GM13976 (cell line): ENCODE results near the gene VSIG8.

Source experiments
- DNase-seq: peaks from one replicate; pipeline ENCODE4 v3.0.0; 2012; ENCODE audit warnings: low spot score
- CTCF ChIP-seq: IDR thresholded peaks from 2 replicates; pipeline ENCODE4 v1.5.1; 2012; ENCODE audit warnings: borderline replicate concordance, mild to moderate bottlenecking; ENCODE audit not compliant: insufficient read depth; ENCODE audit errors: extremely low read depth, missing control alignments, control extremely low read depth
- in situ Hi-C: fragments of 300-500 bp; cut with MboI; formaldehyde crosslinking; loops from one replicate; pipeline ENCODE4 v1.12.0; 2022; ENCODE audit warnings: low sequenced_read_pairs, mixed read lengths, inconsistent platforms; ENCODE audit not compliant: unreplicated experiment

VSIG8 gene

DNA sequence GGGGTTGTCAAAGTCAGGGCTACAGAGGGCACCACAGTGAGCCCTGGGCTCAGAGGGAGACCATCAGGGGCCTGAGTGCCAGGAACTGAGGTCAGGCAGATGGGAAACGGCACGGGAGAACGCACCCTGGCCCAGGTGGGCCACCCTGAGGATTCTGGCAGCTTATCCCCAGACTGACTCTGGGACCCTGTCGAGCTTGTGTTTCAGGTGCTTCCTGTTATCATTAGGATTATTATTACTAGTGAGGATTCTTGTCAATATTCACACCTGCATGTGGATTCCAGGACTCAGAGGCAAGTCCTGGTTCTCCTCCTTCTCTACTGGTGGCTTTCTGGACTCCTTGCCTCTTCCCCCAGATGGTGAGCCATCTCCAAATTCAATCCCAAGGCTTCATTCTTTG, 15.2 kb downstream of the VSIG8 start:
- no peak for TF ChIP-seq CTCF
- in situ Hi-C loops, result no loop called here
- DNase-seq, result no peak

GRCh38 chr1:159845751-159846629, 16.5 kb downstream of the VSIG8 start:
- no peak for DNase-seq
- in situ Hi-C loops, result no loop called here
- TF ChIP-seq CTCF, result no peak

DNA sequence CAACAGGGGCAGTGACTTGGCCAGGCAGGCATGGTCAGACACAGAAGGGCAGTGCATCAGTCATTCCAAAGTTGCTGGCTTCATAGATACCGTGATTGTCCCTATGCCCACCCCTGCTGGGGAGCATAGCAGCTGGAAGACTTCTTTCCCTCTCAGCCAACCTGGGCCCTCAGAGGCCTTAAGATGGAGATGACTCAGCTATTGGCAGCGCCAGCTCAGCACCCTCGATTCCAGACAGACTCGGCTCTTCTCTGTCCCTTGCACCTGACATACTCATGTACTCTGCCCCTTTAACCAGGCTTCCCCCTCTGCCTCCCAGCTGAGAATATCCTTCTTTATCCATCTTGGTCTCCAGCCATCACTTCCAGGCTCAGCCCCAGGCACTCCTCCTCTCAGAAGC, 19.0 kb downstream of the VSIG8 start:
- no peak for TF ChIP-seq CTCF
- in situ Hi-C loops, result no loop called here
- DNase-seq, result no peak

- DNase-seq, result no peak
- in situ Hi-C loops, result no loop called here
- TF ChIP-seq CTCF, result no peak
Measured at GRCh38 chr1:159841749-159842148, 20.7 kb downstream of the VSIG8 start.

DNA sequence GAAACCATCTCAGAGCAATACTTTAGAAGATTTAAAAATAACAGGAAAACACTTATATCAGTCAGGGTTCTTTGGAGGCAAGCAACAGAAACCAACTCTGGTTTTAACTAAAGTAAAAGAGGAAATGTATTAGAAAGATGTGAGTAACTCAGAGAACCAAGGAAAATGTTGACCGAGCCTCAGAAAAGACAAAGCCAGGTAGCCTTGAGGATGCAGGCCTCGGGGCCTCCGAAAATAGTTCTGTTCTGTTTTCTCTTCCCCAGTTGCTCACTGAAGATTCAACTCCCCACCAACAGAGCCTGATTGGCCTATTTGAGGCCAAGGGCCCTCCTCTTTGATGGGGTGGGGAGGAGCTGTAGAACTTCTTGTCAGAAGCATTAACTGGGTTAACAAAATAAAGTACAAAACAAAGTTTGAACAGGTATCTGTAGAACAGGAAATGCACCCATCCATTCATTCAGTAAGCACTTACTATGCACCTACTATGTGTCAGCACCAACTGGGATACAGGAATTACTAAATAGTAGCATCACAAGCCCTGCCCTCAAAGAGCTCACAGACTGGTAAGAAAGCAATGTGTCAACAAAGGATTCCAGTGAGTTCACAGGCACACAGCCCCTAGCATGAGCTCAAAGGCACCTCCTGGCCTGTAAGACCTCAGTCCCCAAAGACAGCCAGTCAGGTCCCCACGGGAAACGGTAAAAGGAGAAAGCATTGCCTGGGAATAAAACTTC, 23.2 kb downstream of the VSIG8 start:
- peak; percentile 62 for DNase-seq

DNA sequence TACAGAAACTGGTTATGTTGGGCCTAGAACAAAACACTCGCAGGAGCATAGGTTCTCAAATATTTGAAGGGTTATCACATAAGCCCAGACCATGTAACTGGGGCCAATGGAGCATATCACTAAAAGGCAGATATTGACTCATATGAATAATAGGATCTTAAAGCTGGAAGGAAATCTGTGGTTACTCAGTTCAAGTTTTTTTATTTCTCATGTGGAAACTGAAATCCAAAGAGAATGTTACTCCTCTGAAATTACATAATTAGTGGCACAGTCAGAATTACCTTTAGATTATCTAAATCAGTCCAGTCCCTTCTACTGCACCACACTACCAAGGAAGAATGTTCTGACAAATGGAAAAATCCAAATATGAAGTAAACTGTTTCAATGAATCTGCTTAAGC, 23.7 kb downstream of the VSIG8 start:
- DNase-seq, result no peak
- in situ Hi-C loops, result no loop called here
- no peak for TF ChIP-seq CTCF

More for the DNA sequence above, 23.2 kb downstream of the VSIG8 start:
- in situ Hi-C loops, result no loop called here
- no peak for TF ChIP-seq CTCF
